Activated B cell treated with CpG ODN at 0.5 μM for 24 hours (primary cell): ENCODE data around the gene TAF4. TPM values are rescaled to one million over a fixed set of nuclear protein-coding genes. Genes with fewer than 3 reads are reported as not detected.

Experiments used
- ATAC-seq: fragments of 200-7000 bp; cut with Tn5 transposase; one replicate; pipeline ENCODE4 v1.10.0; 2021; ENCODE audit warnings: low read depth, mild to moderate bottlenecking, moderate library complexity
- CTCF ChIA-PET: fragments of 350-600 bp; sonication (Branson Sonifier 250); formaldehyde crosslinking; loops from one replicate; lab custom pipeline; 2021; ENCODE audit warnings: antibody characterized with exemption; lab: Charles Lee
- POLR2A ChIA-PET: fragments of 350-600 bp; sonication (Branson Sonifier 250); formaldehyde crosslinking; loops from one replicate; lab custom pipeline; 2021; ENCODE audit warnings: antibody characterized with exemption; lab: Charles Lee
- DNase-seq: peaks from one replicate; pipeline ENCODE4 v3.0.0; 2022
- H3K27ac Mint-ChIP-seq: one replicate; pipeline ENCODE4 v1.8.0; 2020; ENCODE audit warnings: mixed read lengths
- H3K27me3 Mint-ChIP-seq: one replicate; pipeline ENCODE4 v1.8.0; 2021; ENCODE audit warnings: mixed read lengths
- H3K36me3 Mint-ChIP-seq: one replicate; pipeline ENCODE4 v1.8.0; 2021; ENCODE audit warnings: low read depth, mixed read lengths
- H3K4me1 Mint-ChIP-seq: one replicate; pipeline ENCODE4 v1.8.0; 2021; ENCODE audit warnings: mixed read lengths
- H3K4me3 Mint-ChIP-seq: one replicate; pipeline ENCODE4 v1.8.0; 2020; ENCODE audit warnings: mild to moderate bottlenecking, mixed read lengths
- H3K9me3 Mint-ChIP-seq: one replicate; pipeline ENCODE4 v1.8.0; 2020; ENCODE audit warnings: mixed read lengths
- CTCF ChIP-seq: fragments of 200-600 bp; IDR thresholded peaks from one replicate; pipeline ENCODE4 v1.8.0; 2022; ENCODE audit warnings: antibody characterized with exemption, mild to moderate bottlenecking
- intact Hi-C: fragments of 100-400 bp; cut with micrococcal nuclease; formaldehyde crosslinking; loops from one replicate; pipeline ENCODE4 v1.15.1; 2024
- total RNA-seq: library from RNA; stranded (reverse); gene quantifications from 2 replicates; pipeline ENCODE4 v1.2.3, GENCODE V29; 2022

TAF4 gene
- total RNA-seq, 1 donor from 2014 or later = 26.9 TPM

GRCh38 chr20:62062661-62063314 is 2.9 kb downstream of the TAF4 start:
- Mint-ChIP-seq H3K36me3 (peaks cover 12% of the 10 kb centered on the region), H3K4me1 (peaks cover 55% of the 10 kb centered on the region), H3K27ac (no peak overlapping the region), H3K4me3 (peak overlapping the region; percentile 54), H3K9me3 (no peaks in the 10 kb centered on the region), H3K27me3 (no peaks in the 10 kb centered on the region)
- DNase-seq (no peak), ATAC-seq (no peak)
- intact Hi-C loops = no loop called here
- ChIA-PET CTCF (no interaction called here), POLR2A (no interaction called here)
- TF ChIP-seq CTCF = no peak

- intact Hi-C loops = no loop called here
- ChIA-PET POLR2A (no interaction called here), CTCF (no interaction called here)
- Mint-ChIP-seq H3K27ac (no peak overlapping the region), H3K9me3 (no peaks in the 10 kb centered on the region), H3K4me3 (no peak overlapping the region), H3K36me3 (peaks cover 12% of the 10 kb centered on the region), H3K4me1 (peaks cover 51% of the 10 kb centered on the region), H3K27me3 (no peaks in the 10 kb centered on the region)
- DNase-seq (no peak), ATAC-seq (no peak)
- no peak for TF ChIP-seq CTCF
Measured at GRCh38 chr20:62061851-62062423, 3.7 kb downstream of the TAF4 start.

- peaks cover 48% of the 10 kb centered on the region for H3K4me1 Mint-ChIP-seq
- no peak for TF ChIP-seq CTCF
- no peaks in the 10 kb centered on the region for H3K27me3 Mint-ChIP-seq
- ATAC-seq (no peak), DNase-seq (no peak)
- peaks cover 12% of the 10 kb centered on the region for H3K36me3 Mint-ChIP-seq
- no peaks in the 10 kb centered on the region for H3K9me3 Mint-ChIP-seq
- H3K4me3 Mint-ChIP-seq = no peak overlapping the region
- CTCF ChIA-PET = no interaction called here
- POLR2A ChIA-PET = no interaction called here
- H3K27ac Mint-ChIP-seq = no peak overlapping the region
- intact Hi-C loops = no loop called here
Measured at GRCh38 chr20:62060631-62061541, 4.8 kb downstream of the TAF4 start.

- Mint-ChIP-seq H3K27ac (no peak overlapping the region), H3K27me3 (no peaks in the 10 kb centered on the region), H3K9me3 (no peaks in the 10 kb centered on the region), H3K36me3 (peaks cover 14% of the 10 kb centered on the region), H3K4me3 (no peak overlapping the region), H3K4me1 (peaks cover 49% of the 10 kb centered on the region)
- ChIA-PET POLR2A (no interaction called here), CTCF (no interaction called here)
- ATAC-seq = no peak
- intact Hi-C loops = no loop called here
- no peak for DNase-seq
- TF ChIP-seq CTCF = no peak
Measured at GRCh38 chr20:62059920-62060630, 5.6 kb downstream of the TAF4 start.
